Right ventricle myocardium inferior (tissue), 1 donor: ENCODE measurements around the gene NKD2. TPM values are rescaled to one million over a fixed set of nuclear protein-coding genes. Genes with fewer than 3 reads are reported as not detected.
"Not testable (repeated sequence)": the region's sequence is repeated elsewhere in the genome, so short reads cannot be mapped to it uniquely, and the experiment has no call there.

Source experiments
- ATAC-seq: fragments of 200-7000 bp; cut with Tn5 transposase; one replicate; pipeline ENCODE4 v1.9.1; 2020; ENCODE audit warnings: mild to moderate bottlenecking, moderate library complexity
- DNase-seq: peaks from one replicate; pipeline ENCODE4 v3.0.0; 2021; ENCODE audit errors: missing footprints
- intact Hi-C: fragments of 100-400 bp; cut with DNase I; formaldehyde crosslinking; loops from one replicate; pipeline ENCODE4 v1.11.0; 2022
- total RNA-seq: library from RNA; stranded (reverse); fragmentation: NEBNext Ultra II Directional; extraction: Animal tissue kit (Norgen Biotek cat#: 25700); gene quantifications from one replicate; pipeline ENCODE4 v1.2.1, GENCODE V29; 2021
- donor health status: DM: no; HTN: yes; CAD: no; lungs with severe emphysema.

The NKD2 gene
- total RNA-seq, 1 donor from 2014 or later, result 4.4 TPM

- intact Hi-C loops, result no loop called here
- peak; percentile 63 for DNase-seq
- ATAC-seq, result no peak
Measured at GRCh38 chr5:1058083-1058945, 49.7 kb downstream of the NKD2 start.

- DNase-seq (peak; percentile 46), ATAC-seq (no peak)
- intact Hi-C loops, result no loop called here
Measured at GRCh38 chr5:1058988-1059883, 50.6 kb downstream of the NKD2 start.

- intact Hi-C loops, result no loop called here
- DNase-seq (peak; percentile 39), ATAC-seq (no peak)
Measured at GRCh38 chr5:1059884-1060263, 51.3 kb downstream of the NKD2 start.

GRCh38 chr5:1060535-1060981, 52.0 kb downstream of the NKD2 start:
- intact Hi-C loops, result no loop called here
- peak; percentile 61 for DNase-seq
- ATAC-seq, result no peak

- ATAC-seq, intact Hi-C loops: not testable (repeated sequence)
- DNase-seq, result peak; percentile 46
Measured at GRCh38 chr5:1061292-1061691, 52.7 kb downstream of the NKD2 start.

GRCh38 chr5:1061916-1062315, 53.3 kb downstream of the NKD2 start:
- DNase-seq (no peak), ATAC-seq (no peak)
- intact Hi-C loops, result no loop called here

GRCh38 chr5:1062761-1063568, 54.4 kb downstream of the NKD2 start:
- ATAC-seq (no peak), DNase-seq (peak; percentile 62)
- intact Hi-C loops, result no loop called here

GRCh38 chr5:1063661-1064382, 55.2 kb downstream of the NKD2 start:
- no peak for ATAC-seq
- intact Hi-C loops, result no loop called here
- DNase-seq, result peak; percentile 66

- DNase-seq (peak; percentile 58), ATAC-seq (no peak)
- intact Hi-C loops, result no loop called here
Measured at GRCh38 chr5:1064383-1065142, 56.0 kb downstream of the NKD2 start.

GRCh38 chr5:1065143-1065750, 56.6 kb downstream of the NKD2 start:
- peak; percentile 53 for DNase-seq
- intact Hi-C loops, result no loop called here
- ATAC-seq, result no peak

GRCh38 chr5:1065891-1066650, 57.5 kb downstream of the NKD2 start:
- intact Hi-C loops, result no loop called here
- ATAC-seq (no peak), DNase-seq (peak; percentile 22)

- no peak for ATAC-seq
- DNase-seq, result peak; percentile 55
- intact Hi-C loops, result no loop called here
Measured at GRCh38 chr5:1066676-1067075, 58.1 kb downstream of the NKD2 start.

GRCh38 chr5:1067141-1068121, 58.8 kb downstream of the NKD2 start:
- peak; percentile 49 for ATAC-seq
- DNase-seq, result peak; percentile 68
- intact Hi-C loops, result loop anchor here (2.0 kb wide), 1 partner anchor 25 kb away; no protein-coding TSS in a partner anchor

GRCh38 chr5:1068204-1068894, 59.7 kb downstream of the NKD2 start:
- intact Hi-C loops, result loop anchor here (2.0 kb wide), 1 partner anchor 24 kb away; no protein-coding TSS in a partner anchor

More at GRCh38 chr5:1068204-1068894, 59.7 kb downstream of the NKD2 start:
- DNase-seq, result peak; percentile 83
- peak; percentile 92 for ATAC-seq
